GM19455 (cell line): ENCODE data around the gene ABL2.

Source experiments
- ATAC-seq: cut with Tn5 transposase; IDR thresholded peaks from one replicate; pipeline ENCODE4 v1.9.1; 2021; ENCODE audit not compliant: unreplicated experiment

Gene ABL2

GRCh38 chr1:179095924-179096323 is 133.6 kb downstream of the ABL2 start:
- no peak for ATAC-seq

GRCh38 chr1:179095377-179095776 is 134.1 kb downstream of the ABL2 start:
- ATAC-seq = no peak

- ATAC-seq = no peak
Measured at GRCh38 chr1:179094818-179095217, 134.7 kb downstream of the ABL2 start.

GRCh38 chr1:179092896-179093461 is 136.5 kb downstream of the ABL2 start:
- no peak for ATAC-seq

- no peak for ATAC-seq
Measured at GRCh38 chr1:179091691-179092165, 137.7 kb downstream of the ABL2 start.

GRCh38 chr1:179090923-179091322 is 138.6 kb downstream of the ABL2 start:
- no peak for ATAC-seq

- no peak for ATAC-seq
Measured at GRCh38 chr1:179090522-179090921, 139.0 kb downstream of the ABL2 start.

GRCh38 chr1:179089827-179090482 is 139.5 kb downstream of the ABL2 start:
- ATAC-seq = no peak

- no peak for ATAC-seq
Measured at GRCh38 chr1:179087665-179088064, 141.8 kb downstream of the ABL2 start.

- ATAC-seq = no peak
Measured at GRCh38 chr1:179083533-179083932, 145.9 kb downstream of the ABL2 start.

- no peak for ATAC-seq
Measured at GRCh38 chr1:179082999-179083335, 146.5 kb downstream of the ABL2 start.

GRCh38 chr1:179082333-179082998 is 147.0 kb downstream of the ABL2 start:
- ATAC-seq = peak; percentile 25

- ATAC-seq = peak; percentile 86
Measured at GRCh38 chr1:179081687-179082332, 147.7 kb downstream of the ABL2 start, which contains the start of gene TOR3A. Gene TOR3A (plus strand): TSS chr1:179082070. CDS start chr1:179082129, 59 bp downstream.

- peak; percentile 22 for ATAC-seq
Measured at GRCh38 chr1:179080866-179081686, 148.4 kb downstream of the ABL2 start.

- no peak for ATAC-seq
Measured at GRCh38 chr1:179079113-179079761, 150.2 kb downstream of the ABL2 start.

GRCh38 chr1:179077396-179077795 is 152.1 kb downstream of the ABL2 start:
- no peak for ATAC-seq

GRCh38 chr1:179066471-179066870 is 163.0 kb downstream of the ABL2 start:
- no peak for ATAC-seq

- ATAC-seq = no peak
Measured at GRCh38 chr1:179061360-179062282, 167.9 kb downstream of the ABL2 start.
